Activated naive CD4-positive, alpha-beta T cell treated with anti-CD3 and anti-CD28 coated beads, Interleukin-2, amount 50 U/mL, for 72 hours (primary cell): ENCODE data around the gene SNN. TPM values are rescaled to one million over a fixed set of nuclear protein-coding genes. Genes with fewer than 3 reads are reported as not detected.

Source experiments
- ATAC-seq, 2 donors: fragments of 150-1000 bp; cut with Tn5 transposase; 2 replicates each; pipeline ENCODE4 v1.10.0; 2021; ENCODE audit warnings: mild to moderate bottlenecking in 2 of 2, moderate library complexity in 2 of 2
- DNase-seq, 2 donors: peaks; one replicate each; pipeline ENCODE4 v3.0.0; 2021 to 2022; ENCODE audit warnings: low spot score in 2 of 2
- H3K27ac Mint-ChIP-seq, 2 donors: one replicate each; pipeline ENCODE4 v1.8.0; 2022; ENCODE audit warnings: mild to moderate bottlenecking in 2 of 2, mixed read lengths in 2 of 2
- H3K36me3 Mint-ChIP-seq, 2 donors: one replicate each; pipeline ENCODE4 v1.8.0; 2022; ENCODE audit warnings: mixed read lengths in 2 of 2
- H3K9me3 Mint-ChIP-seq, 2 donors: one replicate each; pipeline ENCODE4 v1.8.0; 2022; ENCODE audit warnings: mixed read lengths in 2 of 2
- total RNA-seq, 2 donors: library from RNA; stranded (reverse); gene quantifications; one replicate each; pipeline ENCODE4 v1.2.3, GENCODE V29; 2022

SNN gene
- total RNA-seq, 2 donors from 2014 or later = 11.0 to 14.4 TPM

DNA sequence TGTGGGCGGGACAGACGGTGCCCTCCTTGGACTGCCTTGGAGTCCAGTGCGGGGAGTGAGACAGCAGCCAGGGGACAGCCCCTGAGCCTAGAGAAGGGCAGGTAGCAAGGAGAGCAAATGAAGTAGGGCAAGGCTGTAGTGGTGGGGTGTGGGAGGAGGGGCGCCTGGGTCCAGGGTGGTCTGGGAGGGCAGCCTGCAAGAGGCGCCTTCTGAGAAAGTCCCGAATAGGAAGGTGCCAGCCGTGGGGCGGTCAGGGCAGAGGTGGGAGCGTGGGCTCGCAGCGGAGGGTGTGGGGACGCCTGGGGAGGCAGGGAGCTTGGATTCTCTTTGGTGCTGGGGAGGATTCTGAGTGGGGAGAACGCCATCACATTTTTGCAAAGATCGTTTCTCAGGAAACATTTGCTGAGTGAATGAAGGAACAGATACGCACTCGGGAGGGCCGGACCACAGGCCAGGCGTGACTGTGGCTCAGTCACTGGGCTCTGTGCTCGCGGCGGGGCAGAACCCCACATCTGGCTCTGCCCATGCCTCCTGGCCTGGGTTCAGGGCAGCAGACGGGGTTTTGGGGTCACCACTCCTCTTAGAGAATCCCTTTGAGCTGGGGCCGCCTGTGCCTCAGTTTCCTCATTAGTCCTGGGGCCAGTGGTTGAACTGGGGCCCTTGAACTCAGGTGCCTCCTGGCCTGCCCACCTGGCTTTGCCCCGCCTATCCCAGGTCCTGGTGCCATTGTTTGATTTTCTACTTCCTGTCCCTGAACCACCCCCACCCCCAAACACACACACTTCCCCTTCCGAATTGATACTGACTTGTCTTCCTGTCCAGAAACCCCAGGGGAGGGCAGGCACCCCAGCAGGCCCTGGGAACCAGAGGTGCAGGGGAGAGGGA is 4.2 kb downstream of the SNN start:
- no peaks in the 10 kb centered on the region for H3K9me3 Mint-ChIP-seq
- no peak for ATAC-seq
- peak overlapping the region; percentile 86 to 89 for H3K27ac Mint-ChIP-seq
- no peaks in the 10 kb centered on the region for H3K36me3 Mint-ChIP-seq
- DNase-seq = no peak

DNA sequence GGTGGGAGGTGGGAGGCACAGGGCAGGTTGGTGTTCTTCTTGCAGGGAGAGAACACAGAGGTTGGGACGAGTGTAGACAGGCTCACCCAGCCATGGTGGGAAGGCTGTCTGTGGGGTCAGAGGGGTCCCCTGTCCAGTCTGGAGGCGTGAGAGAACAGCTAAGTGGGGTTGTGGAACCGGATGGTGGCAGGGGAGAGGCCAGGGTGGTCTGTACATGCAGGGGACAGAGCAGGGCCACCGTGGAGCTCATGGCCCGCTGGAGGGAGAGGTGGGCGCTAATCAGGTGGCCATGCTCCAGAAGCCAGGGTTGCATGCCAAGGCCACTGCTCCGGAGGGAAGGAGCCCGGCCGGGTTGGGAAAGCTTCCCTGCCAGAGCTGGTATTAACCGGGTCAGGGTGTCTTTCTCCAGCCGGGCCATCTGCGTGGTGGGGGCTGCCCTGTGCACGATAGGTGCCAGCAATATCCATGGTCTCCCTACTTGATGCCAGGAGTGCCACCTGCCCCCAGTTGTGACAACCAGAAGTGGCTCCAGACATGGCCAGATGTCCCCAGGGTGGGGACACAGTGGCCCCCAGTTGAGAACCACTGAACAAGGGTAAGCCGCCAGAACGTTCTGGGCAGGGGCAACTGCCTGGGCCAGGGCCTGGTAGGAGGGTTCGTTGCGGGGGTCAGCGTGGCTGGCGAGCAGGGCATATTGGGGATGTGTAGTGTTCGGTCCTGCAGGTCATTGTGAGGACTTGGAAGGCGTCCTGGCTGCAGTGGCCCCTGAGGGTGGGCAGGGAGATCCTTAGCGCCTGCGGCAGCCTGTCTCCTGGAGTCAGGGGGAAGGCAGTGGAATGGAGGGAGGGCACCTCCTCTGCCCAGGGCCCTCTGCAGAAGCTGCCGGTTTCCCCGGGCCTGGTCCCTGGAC is 5.1 kb downstream of the SNN start:
- H3K9me3 Mint-ChIP-seq = no peaks in the 10 kb centered on the region
- H3K27ac Mint-ChIP-seq = peak overlapping the region; percentile 75 to 86
- no peaks in the 10 kb centered on the region for H3K36me3 Mint-ChIP-seq
- DNase-seq = no peak
- no peak for ATAC-seq

DNA sequence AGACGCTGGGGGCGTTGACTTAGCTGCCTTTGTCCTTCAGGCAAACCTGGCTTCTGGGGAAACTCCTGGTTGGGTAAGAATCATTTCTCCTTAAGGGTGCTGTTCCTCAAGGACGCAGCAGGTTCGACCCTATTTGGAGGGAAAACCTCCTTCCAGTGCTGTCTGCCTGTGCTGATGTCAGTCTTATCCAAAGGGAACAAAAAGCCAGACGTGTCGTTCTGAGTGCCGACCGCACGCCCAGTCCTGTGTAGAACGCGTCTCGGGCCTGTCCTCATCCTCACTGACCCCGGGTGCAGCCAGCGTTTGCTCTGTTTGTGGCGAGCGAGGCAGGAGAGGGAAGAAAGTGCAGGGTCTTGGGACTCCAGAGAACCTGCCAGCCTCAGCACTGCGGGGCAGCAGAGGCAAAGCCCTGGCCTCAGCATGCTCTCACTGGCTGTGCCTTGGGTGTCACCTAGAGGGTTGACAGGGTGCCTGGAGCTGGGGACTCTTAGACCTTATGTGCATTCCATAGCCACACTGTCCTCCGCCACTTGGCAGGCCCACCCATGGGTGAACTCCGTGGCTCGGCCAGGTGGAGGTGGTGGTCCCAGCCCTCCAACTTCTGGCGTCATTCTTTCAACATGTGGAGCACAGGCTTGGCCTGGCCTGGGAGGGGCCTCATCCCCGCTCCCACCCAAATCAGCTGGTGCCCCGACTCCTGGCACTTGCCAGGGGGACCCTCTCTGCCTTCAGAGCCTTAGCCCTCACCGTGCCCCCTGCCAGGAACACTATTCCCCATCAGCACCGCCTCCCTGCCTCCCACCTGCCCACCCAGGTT is 6.0 kb downstream of the SNN start:
- no peaks in the 10 kb centered on the region for H3K9me3 Mint-ChIP-seq
- no peak for DNase-seq
- no peaks in the 10 kb centered on the region for H3K36me3 Mint-ChIP-seq
- peak overlapping the region in 1 of 2 donors; percentile 44 for H3K27ac Mint-ChIP-seq
- no peak for ATAC-seq

DNA sequence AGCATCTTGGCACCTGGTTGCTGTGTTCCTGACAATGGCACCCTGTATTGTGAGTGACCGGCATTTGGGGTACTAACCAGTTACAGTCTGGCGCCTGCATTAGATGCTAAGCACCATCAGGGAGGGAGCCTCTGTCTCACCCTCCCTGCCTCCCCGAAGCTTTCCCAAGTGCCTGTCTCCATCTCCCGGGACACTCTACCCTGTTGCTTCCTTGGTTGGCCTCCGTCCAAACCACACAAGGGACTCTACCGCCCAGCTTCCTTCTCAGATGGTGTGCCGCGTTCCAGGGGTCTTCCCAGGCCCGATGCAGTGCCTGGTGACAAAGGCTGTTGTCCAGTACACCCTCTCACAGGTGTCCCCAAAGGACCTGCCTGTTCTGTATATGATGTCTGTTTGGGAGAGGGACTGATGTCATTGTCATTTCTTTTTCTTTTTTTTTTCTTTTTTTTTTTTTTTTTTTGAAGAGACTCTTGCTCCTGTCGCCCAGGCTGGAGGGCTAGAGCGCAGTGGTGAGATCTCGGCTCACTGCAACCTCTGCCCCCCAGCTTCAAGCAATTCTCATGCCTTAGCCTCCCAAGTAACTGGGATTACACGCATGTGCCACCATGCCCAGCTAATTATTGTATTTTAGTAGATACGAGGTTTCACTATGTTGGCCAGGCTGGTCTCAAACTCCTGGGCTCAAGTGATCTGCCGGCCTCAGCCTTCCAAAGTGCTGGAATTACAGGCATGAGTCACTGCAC is 6.7 kb downstream of the SNN start:
- Mint-ChIP-seq H3K27ac (peak overlapping the region in 1 of 2 donors; percentile 85), H3K9me3 (no peaks in the 10 kb centered on the region), H3K36me3 (no peaks in the 10 kb centered on the region)
- DNase-seq (no peak), ATAC-seq (no peak)

DNA sequence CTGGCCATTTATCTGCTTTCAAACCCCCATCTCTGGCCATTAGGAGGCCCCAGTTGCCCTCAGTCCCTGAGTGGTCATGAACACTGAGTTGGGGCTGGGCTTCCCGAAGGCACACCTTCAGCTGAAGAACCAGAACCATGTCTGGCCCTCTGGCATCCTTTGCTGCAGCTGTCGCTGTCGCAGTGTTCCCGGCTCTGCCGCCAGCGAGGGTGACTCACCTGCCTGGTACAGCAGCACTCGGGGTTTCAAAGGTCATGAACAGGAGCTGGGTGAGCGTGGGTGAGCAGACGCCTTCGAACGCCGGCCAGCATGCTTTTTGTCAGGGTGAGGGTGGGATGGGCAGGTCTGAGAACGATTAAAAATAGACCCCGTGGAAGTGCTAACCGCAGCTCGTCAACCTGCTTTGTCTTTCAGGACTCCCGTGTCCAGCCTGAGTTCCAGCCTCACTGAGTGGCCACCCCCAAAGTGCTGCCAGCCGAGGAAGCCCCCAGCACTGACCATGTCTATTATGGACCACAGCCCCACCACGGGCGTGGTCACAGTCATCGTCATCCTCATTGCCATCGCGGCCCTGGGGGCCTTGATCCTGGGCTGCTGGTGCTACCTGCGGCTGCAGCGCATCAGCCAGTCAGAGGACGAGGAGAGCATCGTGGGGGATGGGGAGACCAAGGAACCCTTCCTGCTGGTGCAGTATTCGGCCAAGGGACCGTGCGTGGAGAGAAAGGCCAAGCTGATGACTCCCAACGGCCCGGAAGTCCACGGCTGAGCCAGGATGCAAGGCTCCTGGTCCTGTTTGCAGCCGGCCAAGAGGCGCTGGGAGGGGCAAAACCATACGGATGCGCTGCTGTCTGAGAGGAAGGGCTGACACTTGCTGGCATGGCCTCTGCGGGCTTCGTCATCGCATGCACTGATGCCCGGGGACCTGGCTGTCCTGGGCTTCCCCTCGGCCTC is 7.6 kb downstream of the SNN start:
- DNase-seq (no peak), ATAC-seq (peak; percentile 18 to 80)
- no peaks in the 10 kb centered on the region for H3K9me3 Mint-ChIP-seq
- no peak overlapping the region for H3K27ac Mint-ChIP-seq
- H3K36me3 Mint-ChIP-seq = no peaks in the 10 kb centered on the region

DNA sequence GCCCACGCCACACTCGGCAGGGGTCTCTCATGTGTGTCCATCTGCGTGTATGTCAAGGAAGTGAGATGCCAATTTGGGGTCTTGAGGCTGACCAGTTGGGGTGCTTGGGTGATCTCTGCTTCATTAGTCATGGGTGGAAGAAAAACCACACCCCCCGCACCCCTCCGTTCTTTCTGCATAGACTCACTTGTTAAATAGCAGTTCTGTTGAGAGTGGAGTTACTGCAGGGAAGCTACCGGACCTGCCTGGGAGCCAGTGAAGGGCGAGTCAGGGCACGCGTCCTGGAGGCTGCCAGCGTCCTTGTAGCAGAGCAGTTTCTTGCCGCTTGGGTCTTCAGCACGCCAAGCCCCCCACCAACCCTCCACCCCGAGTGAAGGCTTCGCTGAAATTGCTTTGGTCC is 8.5 kb downstream of the SNN start:
- peak overlapping the region in 1 of 2 donors; percentile 54 for H3K27ac Mint-ChIP-seq
- ATAC-seq = no peak
- DNase-seq = no peak
- no peaks in the 10 kb centered on the region for H3K9me3 Mint-ChIP-seq
- no peaks in the 10 kb centered on the region for H3K36me3 Mint-ChIP-seq

DNA sequence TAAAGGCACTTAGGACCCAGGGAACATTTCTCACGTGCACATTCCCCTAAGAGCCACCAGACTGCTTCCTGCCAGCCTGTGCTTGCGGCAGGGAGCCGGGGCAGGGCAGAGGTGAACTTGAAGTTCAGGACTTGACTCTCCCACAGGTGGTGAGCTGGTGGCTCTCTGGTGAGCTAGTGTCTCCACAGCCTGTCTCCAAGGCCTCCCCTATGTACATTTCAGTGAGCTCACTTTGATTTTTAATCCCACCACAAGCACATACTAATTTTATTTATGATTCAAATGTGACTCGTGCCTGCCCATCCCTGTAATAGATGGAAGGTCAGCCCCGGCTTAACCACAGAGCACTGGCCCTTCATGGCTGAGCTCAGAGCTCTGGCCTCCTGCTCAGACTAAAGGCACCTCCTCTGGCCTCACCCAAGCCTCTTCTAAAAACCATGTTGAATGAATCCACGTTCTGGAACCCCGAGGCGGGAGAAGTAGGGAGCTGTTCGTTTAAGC is 9.2 kb downstream of the SNN start:
- no peak for ATAC-seq
- Mint-ChIP-seq H3K36me3 (no peaks in the 10 kb centered on the region), H3K27ac (peak overlapping the region; percentile 54 to 65), H3K9me3 (no peaks in the 10 kb centered on the region)
- no peak for DNase-seq

DNA sequence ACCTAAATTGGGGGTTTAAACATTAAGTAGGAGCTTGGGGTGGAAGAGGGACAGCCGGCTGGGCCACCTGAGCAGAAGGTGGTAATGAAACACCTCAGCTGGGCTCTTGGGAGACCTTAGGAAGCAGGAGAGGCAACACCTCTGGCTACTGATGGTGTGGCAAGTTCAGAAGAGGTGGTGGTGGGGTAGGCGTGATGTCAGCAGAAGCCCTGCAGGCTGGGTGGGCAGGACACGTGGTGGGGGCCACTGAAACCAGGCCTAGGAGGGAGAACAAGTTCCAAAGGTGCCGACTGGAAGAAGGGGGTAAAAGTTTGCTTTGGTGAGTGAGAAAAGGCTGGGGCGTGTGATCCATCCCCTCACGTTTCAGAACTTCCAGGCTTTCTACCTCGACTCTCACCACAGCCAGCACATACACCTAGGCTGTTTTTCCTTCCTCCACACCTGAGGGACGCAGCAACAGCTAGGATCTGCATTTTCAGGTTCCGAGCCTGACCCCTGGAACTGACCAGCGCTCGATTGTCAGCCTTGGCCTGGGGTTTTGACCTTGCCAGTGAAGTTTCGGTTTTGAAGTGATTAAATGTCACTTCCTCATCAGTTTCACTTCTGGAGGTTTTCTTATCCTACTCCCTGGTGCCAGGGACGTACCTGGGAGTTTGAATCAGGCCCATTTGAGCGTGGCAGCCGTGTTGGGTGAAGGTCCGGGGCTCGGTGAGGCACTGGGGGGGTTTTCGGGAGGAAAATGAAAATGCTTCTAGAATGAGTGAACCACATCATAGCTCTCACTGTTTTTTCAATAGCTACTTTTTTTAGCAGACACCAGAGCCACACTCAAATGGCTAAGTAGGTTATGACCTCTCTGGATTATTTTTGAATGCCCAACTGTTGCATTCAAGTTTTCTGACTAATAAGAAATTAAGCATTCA is 10.0 kb downstream of the SNN start:
- ATAC-seq = no peak
- H3K36me3 Mint-ChIP-seq = no peaks in the 10 kb centered on the region
- H3K27ac Mint-ChIP-seq = peak overlapping the region; percentile 54 to 66

DNA sequence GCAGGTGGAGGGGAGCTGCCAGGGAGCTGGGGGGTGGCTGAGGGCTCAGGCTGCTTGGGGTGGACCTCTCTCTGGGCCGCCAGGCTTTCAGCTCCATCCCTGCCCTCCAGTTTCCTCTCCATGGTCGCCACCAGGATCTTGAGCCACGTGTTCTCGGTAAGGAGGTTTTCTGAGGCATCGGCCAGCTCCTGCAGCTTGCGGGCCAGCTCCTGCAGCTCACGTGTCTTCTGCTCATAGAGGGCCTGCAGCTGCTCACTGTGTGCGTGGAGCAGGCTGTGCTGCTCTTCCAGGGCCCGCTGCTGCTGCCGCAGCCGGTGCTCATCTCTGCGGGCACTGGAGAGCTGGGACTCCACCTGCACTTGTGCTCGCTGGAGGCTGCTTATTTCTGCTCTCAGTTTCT is 11.0 kb downstream of the SNN start:
- peaks cover 5 to 6% of the 10 kb centered on the region in 2 donors for H3K36me3 Mint-ChIP-seq
- ATAC-seq (no peak), DNase-seq (no peak)
- peak overlapping the region; percentile 61 to 91 for H3K27ac Mint-ChIP-seq
- H3K9me3 Mint-ChIP-seq = no peaks in the 10 kb centered on the region

More for the DNA sequence above, 10.0 kb downstream of the SNN start:
- no peaks in the 10 kb centered on the region for H3K9me3 Mint-ChIP-seq
- no peak for DNase-seq

DNA sequence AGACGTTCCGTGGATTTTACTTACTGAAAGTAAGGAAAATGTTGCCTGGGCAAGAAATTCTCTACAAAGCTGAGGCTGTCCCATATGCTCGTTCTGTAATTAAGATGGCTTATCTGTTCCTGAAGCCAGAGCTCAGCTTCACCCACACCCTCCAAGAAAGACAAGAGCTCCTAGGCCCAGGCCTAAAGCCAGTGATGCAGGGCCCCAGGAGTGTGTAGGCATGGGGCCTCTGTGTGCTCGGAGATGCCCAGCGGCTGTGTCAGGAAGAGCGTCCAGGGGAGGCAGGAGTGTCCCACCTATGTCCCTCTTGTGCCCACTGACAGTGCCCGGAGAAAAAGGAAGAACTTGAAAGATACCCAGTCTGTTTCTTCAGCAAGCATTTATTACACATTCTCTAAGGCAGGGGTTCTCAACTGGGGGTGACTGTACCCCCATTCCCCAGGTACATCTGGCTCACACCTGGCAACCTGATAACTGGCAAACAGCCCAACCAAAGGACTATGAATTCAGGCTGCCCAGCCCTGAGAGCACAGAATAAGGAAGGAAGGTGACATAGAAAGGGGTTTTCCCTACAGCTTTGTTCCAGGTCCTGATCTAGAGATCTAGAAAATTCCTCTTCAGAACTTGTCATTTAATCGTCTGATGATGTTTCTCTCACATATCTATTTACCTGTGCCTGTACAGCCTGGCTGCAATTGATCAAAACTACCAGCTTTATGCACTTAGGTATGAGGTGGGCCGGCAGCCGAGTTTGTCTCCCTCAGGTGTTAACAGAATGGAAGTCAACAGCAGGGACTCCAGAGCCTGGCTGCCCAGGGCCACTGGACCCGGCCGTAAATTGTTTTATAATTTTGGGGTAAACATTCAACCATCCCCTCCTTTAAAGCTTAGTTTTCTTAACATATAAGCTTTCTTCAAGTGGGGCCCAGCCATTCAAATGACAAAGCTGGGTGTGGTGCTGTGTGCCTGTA is 12.0 kb downstream of the SNN start:
- no peak for DNase-seq
- H3K36me3 Mint-ChIP-seq = peaks cover 6 to 10% of the 10 kb centered on the region in 2 donors
- H3K27ac Mint-ChIP-seq = peak overlapping the region; percentile 61 to 91
- ATAC-seq = no peak
- H3K9me3 Mint-ChIP-seq = no peaks in the 10 kb centered on the region

DNA sequence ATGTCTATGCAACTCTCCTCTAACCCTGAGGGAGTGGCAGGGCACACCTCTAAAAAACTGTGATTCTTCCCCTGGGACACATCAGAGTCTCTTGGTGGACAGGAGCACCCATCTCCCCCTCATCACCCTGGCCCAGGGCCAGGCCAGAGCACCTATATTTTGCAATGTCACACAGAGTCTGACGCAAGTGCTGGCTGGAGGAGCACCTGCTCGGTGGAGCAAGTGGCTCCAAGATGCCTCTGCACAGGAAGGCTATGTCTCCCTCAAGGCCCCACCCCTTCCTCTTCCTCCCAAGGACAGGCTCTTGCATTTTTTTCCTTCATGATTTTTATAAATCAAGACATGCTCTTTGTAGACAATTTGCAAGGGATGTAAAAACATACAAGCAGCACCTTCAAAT is 13.3 kb downstream of the SNN start:
- no peak for DNase-seq
- H3K9me3 Mint-ChIP-seq = no peaks in the 10 kb centered on the region
- peak; percentile 31 to 35 for ATAC-seq
- H3K36me3 Mint-ChIP-seq = peaks cover 9 to 10% of the 10 kb centered on the region in 2 donors
- H3K27ac Mint-ChIP-seq = peak overlapping the region; percentile 28 to 79

DNA sequence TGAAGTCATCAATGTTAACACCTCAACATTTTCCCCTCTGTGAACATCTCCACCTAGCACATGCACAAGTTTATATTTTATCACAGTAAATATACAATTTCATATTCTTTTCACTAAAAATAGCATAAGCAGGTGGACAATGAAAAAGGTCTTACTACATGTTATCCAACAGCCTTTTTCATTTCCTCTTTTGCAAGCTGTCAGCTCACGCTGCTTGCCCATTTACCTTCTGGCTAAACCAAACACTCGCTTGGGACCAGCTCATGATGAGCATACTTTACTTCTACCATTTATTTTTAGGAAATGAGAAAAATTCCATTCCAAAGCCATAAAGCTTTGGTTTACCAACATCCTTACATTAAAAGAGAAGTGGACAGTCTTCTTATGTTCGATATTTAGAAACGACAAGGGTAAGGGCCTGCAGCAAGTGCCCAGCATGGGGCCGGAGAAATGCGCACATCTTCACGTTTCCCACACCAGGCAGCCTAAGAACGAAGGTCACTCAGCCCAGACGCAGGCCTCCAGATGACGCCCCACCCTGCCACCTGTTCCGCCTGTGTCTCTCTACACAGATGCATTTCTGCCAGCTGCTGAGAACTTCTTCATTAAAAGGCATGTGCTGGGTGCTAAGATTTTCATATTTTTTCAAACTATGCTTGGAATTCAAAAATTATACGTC is 13.9 kb downstream of the SNN start:
- Mint-ChIP-seq H3K36me3 (peaks cover 10 to 14% of the 10 kb centered on the region in 2 donors), H3K27ac (peak overlapping the region; percentile 31 to 79), H3K9me3 (no peaks in the 10 kb centered on the region)
- DNase-seq = no peak
- no peak for ATAC-seq
